HepG2 (cell line): ENCODE results near the gene NAALADL1. TPM values are rescaled to one million over a fixed set of nuclear protein-coding genes. Genes with fewer than 3 reads are reported as not detected.

Source experiments
- CHD4 ChIP-seq: fragments of 200-600 bp; sonication (generic); IDR thresholded peaks from 2 replicates; pipeline ENCODE4 v1.7.0; 2017; ENCODE audit warnings: mild to moderate bottlenecking, low read length, borderline replicate concordance
- DNMT3B ChIP-seq: conservative IDR thresholded peaks from 2 replicates; pipeline ENCODE4 v1.6.1; 2016; ENCODE audit warnings: missing biosample characterization, control low read depth
- GATAD2A ChIP-seq: IDR thresholded peaks from 2 replicates; pipeline ENCODE4 v1.6.1; 2016
- HNRNPUL1 ChIP-seq: fragments of 200-400 bp; formaldehyde crosslinking; IDR thresholded peaks from 2 replicates; pipeline ENCODE4 v1.6.1; 2017; ENCODE audit warnings: low read depth, mild to moderate bottlenecking, low read length, moderate library complexity
- KAT2B ChIP-seq: fragments of 150-350 bp; IDR thresholded peaks from 2 replicates; pipeline ENCODE4 v1.6.1; 2014; ENCODE audit warnings: low read depth, low read length, borderline replicate concordance
- SKI ChIP-seq: fragments of 450-650 bp; IDR thresholded peaks from one replicate; pipeline ENCODE4 v1.6.1; 2018; ENCODE audit warnings: mild to moderate bottlenecking; ENCODE audit not compliant: partially characterized antibody
- SP1 ChIP-seq, 2 experiments: fragments of 450-650 bp in 1 of 2; sonication (generic) in 1 of 2; formaldehyde crosslinking in 1 of 2; IDR thresholded peaks; 2 replicates each; pipeline versions ENCODE4 v1.4.0 to v1.6.1; 2016 to 2020; ENCODE audit warnings: missing genetic modification reagents in 1 of 2
- TBX3 ChIP-seq: fragments of 450-650 bp; IDR thresholded peaks from 2 replicates; pipeline ENCODE4 v1.6.1; 2017; ENCODE audit warnings: antibody characterized with exemption, mild to moderate bottlenecking, inconsistent platforms, borderline replicate concordance
- TCF12 ChIP-seq, 2 experiments: fragments of 450-650 bp in 1 of 2; sonication (generic) in 1 of 2; formaldehyde crosslinking in 1 of 2; IDR thresholded peaks; 2 replicates each; pipeline versions ENCODE4 v1.6.1 to v1.8.0; 2017 to 2022; ENCODE audit warnings: antibody characterized with exemption in 1 of 2, mild to moderate bottlenecking in 1 of 2, missing genetic modification reagents in 1 of 2, moderate library complexity in 1 of 2
- ZFAT ChIP-seq: sonication (generic); formaldehyde crosslinking; conservative IDR thresholded peaks from 2 replicates; pipeline ENCODE4 v1.8.1; 2023; ENCODE audit warnings: missing genetic modification reagents, inconsistent platforms
- ZNF282 ChIP-seq: fragments of 450-650 bp; IDR thresholded peaks from 2 replicates; pipeline ENCODE4 v1.6.1; 2018; ENCODE audit not compliant: partially characterized antibody
- ZNF558 ChIP-seq: sonication (generic); formaldehyde crosslinking; IDR thresholded peaks from 2 replicates; pipeline ENCODE4 v1.9.0; 2022; ENCODE audit warnings: mild to moderate bottlenecking, missing genetic modification reagents, borderline replicate concordance
- ZNF629 ChIP-seq: sonication (generic); formaldehyde crosslinking; conservative IDR thresholded peaks from 2 replicates; pipeline ENCODE4 v1.5.0; 2020; ENCODE audit warnings: missing genetic modification reagents
- ZNF639 ChIP-seq: conservative IDR thresholded peaks from 2 replicates; pipeline ENCODE4 v1.6.1; 2018; ENCODE audit warnings: missing genetic modification reagents
- ZNF674 ChIP-seq: sonication (generic); formaldehyde crosslinking; IDR thresholded peaks from 2 replicates; pipeline ENCODE4 v1.5.0; 2020; ENCODE audit warnings: low read depth, mild to moderate bottlenecking, missing genetic modification reagents
- polyA plus RNA-seq, 8 experiments: library from polyadenylated mRNA; depleted of rRNA in 3 of 8; stranded (reverse) in 7 of 8; unstranded in 1 of 8; fragments of >200 nt; fragmentation: Illumina TruSeq in 4 of 8; extraction: Trizol in 4 of 8; gene quantifications; 2 replicates each; pipeline versions ENCODE4 v1.2.1 to v1.2.3, GENCODE V29; 2011 to 2016; ENCODE audit warnings: low read depth in 4 of 8, missing spikeins in 1 of 8, mixed read lengths in 1 of 8; ENCODE audit not compliant: insufficient read depth in 1 of 8
- total RNA-seq, 5 experiments: library from RNA; depleted of rRNA; stranded (reverse); fragments of >200 nt; fragmentation: Illumina TruSeq; extraction: Trizol; gene quantifications; 2 replicates each; pipeline ENCODE4 v1.2.3, GENCODE V29; 2016; ENCODE audit warnings: low read depth in 1 of 5
- TF ChIP-seq, protein P1 (sequence below): sonication (generic); formaldehyde crosslinking; IDR thresholded peaks from 2 replicates; pipeline ENCODE4 v1.5.0; 2020; ENCODE audit warnings: mild to moderate bottlenecking, missing genetic modification reagents, borderline replicate concordance
- TF ChIP-seq, protein P2 (sequence below), 2 experiments: sonication (generic) in 1 of 2; formaldehyde crosslinking in 1 of 2; IDR thresholded peaks; 2 replicates each; pipeline versions ENCODE4 v1.4.0 to v1.6.1; 2018 to 2020; ENCODE audit warnings: missing genetic modification reagents in 2 of 2, borderline replicate concordance in 1 of 2, low read depth in 1 of 2, mild to moderate bottlenecking in 1 of 2, missing biosample characterization in 1 of 2

NAALADL1 gene
- total and polyA plus RNA-seq, 2 of the 13 experiments (the other 11 are each of a cell fraction or from before 2014, with no cell fraction given): 9.3 to 33.9 TPM

- TF ChIP-seq ZNF674 (CRISPR knock-in tag): no peak
- TF ChIP-seq, protein P1, sequence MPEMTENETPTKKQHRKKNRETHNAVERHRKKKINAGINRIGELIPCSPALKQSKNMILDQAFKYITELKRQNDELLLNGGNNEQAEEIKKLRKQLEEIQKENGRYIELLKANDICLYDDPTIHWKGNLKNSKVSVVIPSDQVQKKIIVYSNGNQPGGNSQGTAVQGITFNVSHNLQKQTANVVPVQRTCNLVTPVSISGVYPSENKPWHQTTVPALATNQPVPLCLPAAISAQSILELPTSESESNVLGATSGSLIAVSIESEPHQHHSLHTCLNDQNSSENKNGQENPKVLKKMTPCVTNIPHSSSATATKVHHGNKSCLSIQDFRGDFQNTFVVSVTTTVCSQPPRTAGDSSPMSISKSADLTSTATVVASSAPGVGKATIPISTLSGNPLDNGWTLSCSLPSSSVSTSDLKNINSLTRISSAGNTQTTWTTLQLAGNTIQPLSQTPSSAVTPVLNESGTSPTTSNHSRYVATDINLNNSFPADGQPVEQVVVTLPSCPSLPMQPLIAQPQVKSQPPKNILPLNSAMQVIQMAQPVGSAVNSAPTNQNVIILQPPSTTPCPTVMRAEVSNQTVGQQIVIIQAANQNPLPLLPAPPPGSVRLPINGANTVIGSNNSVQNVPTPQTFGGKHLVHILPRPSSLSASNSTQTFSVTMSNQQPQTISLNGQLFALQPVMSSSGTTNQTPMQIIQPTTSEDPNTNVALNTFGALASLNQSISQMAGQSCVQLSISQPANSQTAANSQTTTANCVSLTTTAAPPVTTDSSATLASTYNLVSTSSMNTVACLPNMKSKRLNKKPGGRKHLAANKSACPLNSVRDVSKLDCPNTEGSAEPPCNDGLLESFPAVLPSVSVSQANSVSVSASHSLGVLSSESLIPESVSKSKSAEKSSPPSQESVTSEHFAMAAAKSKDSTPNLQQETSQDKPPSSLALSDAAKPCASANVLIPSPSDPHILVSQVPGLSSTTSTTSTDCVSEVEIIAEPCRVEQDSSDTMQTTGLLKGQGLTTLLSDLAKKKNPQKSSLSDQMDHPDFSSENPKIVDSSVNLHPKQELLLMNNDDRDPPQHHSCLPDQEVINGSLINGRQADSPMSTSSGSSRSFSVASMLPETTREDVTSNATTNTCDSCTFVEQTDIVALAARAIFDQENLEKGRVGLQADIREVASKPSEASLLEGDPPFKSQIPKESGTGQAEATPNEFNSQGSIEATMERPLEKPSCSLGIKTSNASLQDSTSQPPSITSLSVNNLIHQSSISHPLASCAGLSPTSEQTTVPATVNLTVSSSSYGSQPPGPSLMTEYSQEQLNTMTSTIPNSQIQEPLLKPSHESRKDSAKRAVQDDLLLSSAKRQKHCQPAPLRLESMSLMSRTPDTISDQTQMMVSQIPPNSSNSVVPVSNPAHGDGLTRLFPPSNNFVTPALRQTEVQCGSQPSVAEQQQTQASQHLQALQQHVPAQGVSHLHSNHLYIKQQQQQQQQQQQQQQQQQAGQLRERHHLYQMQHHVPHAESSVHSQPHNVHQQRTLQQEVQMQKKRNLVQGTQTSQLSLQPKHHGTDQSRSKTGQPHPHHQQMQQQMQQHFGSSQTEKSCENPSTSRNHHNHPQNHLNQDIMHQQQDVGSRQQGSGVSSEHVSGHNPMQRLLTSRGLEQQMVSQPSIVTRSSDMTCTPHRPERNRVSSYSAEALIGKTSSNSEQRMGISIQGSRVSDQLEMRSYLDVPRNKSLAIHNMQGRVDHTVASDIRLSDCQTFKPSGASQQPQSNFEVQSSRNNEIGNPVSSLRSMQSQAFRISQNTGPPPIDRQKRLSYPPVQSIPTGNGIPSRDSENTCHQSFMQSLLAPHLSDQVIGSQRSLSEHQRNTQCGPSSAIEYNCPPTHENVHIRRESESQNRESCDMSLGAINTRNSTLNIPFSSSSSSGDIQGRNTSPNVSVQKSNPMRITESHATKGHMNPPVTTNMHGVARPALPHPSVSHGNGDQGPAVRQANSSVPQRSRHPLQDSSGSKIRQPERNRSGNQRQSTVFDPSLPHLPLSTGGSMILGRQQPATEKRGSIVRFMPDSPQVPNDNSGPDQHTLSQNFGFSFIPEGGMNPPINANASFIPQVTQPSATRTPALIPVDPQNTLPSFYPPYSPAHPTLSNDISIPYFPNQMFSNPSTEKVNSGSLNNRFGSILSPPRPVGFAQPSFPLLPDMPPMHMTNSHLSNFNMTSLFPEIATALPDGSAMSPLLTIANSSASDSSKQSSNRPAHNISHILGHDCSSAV: no peak
- TF ChIP-seq CHD4: no peak
- TF ChIP-seq ZNF558 (CRISPR knock-in tag): peak; percentile 51; the same call in 1 of the 2 replicates
- TF ChIP-seq KAT2B: no peak
- no peak for TF ChIP-seq ZNF282
- no peak for TF ChIP-seq TCF12 (IDR thresholded peaks at IDR 0.05)
- peak; percentile 71 for TF ChIP-seq TCF12 (CRISPR knock-in tag; IDR thresholded peaks at IDR 0.05)
- TF ChIP-seq SP1 (IDR thresholded peaks at IDR 0.05): no peak
- peak; percentile 96 for TF ChIP-seq SP1 (CRISPR knock-in tag; IDR thresholded peaks at IDR 0.05)
- peak; percentile 93 for TF ChIP-seq ZNF639 (CRISPR knock-in tag)
- TF ChIP-seq, protein P2, sequence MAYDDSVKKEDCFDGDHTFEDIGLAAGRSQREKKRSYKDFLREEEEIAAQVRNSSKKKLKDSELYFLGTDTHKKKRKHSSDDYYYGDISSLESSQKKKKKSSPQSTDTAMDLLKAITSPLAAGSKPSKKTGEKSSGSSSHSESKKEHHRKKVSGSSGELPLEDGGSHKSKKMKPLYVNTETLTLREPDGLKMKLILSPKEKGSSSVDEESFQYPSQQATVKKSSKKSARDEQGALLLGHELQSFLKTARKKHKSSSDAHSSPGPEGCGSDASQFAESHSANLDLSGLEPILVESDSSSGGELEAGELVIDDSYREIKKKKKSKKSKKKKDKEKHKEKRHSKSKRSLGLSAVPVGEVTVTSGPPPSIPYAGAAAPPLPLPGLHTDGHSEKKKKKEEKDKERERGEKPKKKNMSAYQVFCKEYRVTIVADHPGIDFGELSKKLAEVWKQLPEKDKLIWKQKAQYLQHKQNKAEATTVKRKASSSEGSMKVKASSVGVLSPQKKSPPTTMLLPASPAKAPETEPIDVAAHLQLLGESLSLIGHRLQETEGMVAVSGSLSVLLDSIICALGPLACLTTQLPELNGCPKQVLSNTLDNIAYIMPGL (CRISPR knock-in tag; IDR thresholded peaks at IDR 0.05; ENCODE audit: borderline replicate concordance in 1 of 2, low read depth in 1 of 2): peak; percentile 78 to 80
- no peak for TF ChIP-seq DNMT3B (CRISPR knock-in tag)
- 0 out of 2 replicates have a peak, but pooled peaks have one; percentile 18 for TF ChIP-seq ZNF629 (CRISPR knock-in tag)
- peak; percentile 57; the same call in 1 of the 2 replicates for TF ChIP-seq TBX3
- no peak for TF ChIP-seq HNRNPUL1
- TF ChIP-seq GATAD2A (CRISPR knock-in tag): peak; percentile 62
- TF ChIP-seq SKI: peak; percentile 34
- TF ChIP-seq ZFAT (CRISPR knock-in tag): no peak
These were observed 37.8 kb upstream of the NAALADL1 start, which contains the start of gene VPS51 (continued) for GRCh38 chr11:65095974-65096806.
